B cell (primary cell): ENCODE data around the gene ZCCHC13.

Experiments used
- CTCF ChIP-seq: fragments of 200-600 bp; IDR thresholded peaks from one replicate; pipeline ENCODE4 v1.8.0; 2022; ENCODE audit warnings: antibody characterized with exemption, mild to moderate bottlenecking
- EZH2 ChIP-seq: IDR thresholded peaks from 2 replicates; pipeline ENCODE4 v1.6.1; 2012; ENCODE audit warnings: borderline replicate concordance, low read depth, mild to moderate bottlenecking, moderate library complexity, low read length; ENCODE audit not compliant: insufficient read depth, poor library complexity, severe bottlenecking

- TF ChIP-seq CTCF (no peak), EZH2 (no peak)
These were observed 31.8 kb upstream of the ZCCHC13 start for GRCh38 chrX:74272230-74272629.
